ENCODE data around the gene SLC27A6. TPM values are rescaled to one million over a fixed set of nuclear protein-coding genes. Genes with fewer than 3 reads are reported as not detected.

The SLC27A6 gene
- total and polyA plus RNA-seq, 2 experiments from 2014 or later: 2.0 to 4.8 TPM

DNA sequence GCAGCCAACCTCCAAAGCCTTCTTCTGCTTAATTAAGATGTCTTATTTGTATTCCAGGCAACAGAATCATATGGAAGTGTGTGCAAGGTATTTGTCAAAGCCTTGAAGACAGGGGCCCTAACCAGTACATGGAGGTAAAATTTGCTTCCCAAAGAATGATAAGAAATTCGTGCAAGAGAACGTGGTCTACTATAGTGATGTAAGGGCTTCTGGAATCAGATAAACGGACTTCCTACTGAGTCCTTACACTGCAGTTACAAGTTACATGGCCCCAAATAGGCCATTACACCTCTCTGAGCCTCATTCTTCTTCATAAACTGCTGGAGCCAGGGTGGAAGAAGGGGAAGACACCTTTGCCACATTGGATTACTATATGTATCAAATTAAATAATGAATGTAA, 113.4 kb downstream of the SLC27A6 start:
- Mint-ChIP-seq H3K27me3 (ENCODE audit: insufficient read depth, low read depth, poor library complexity) (no peaks in the 10 kb centered on the region), H3K9me3 (no peaks in the 10 kb centered on the region), H3K27ac (no peak overlapping the region), H3K4me3 (no peak overlapping the region), H3K4me1 (no peaks in the 10 kb centered on the region), H3K36me3 (ENCODE audit: low read depth) (no peaks in the 10 kb centered on the region)
- Histone ChIP-seq H3F3A (replicated peaks; ENCODE audit: low read depth) (no peaks in the 10 kb centered on the region), H3K27me3 (ENCODE audit: insufficient read depth) (no peaks in the 10 kb centered on the region), H3K27ac (ENCODE audit: low read depth) (no peak overlapping the region), H3K9me2 (ENCODE audit: insufficient read depth) (no peaks in the 10 kb centered on the region), H3K4me3 (no peak overlapping the region), H3K4me1 (ENCODE audit: insufficient read depth) (no peaks in the 10 kb centered on the region), H4K20me1 (replicated peaks; ENCODE audit: insufficient read depth) (no peaks in the 10 kb centered on the region), H3K4me2 (no peak overlapping the region), H3K79me2 (replicated peaks; ENCODE audit: insufficient read depth) (no peaks in the 10 kb centered on the region), H3K36me3 (ENCODE audit: insufficient read depth) (no peaks in the 10 kb centered on the region), H2AFZ (no peak overlapping the region)
- DNase-seq (ENCODE audit: low spot score) (no peak), ATAC-seq (no peak)
- no peak for TF ChIP-seq NANOG (IDR thresholded peaks at IDR 0.05; ENCODE audit: borderline replicate concordance)
- no peak for TF ChIP-seq CTCF (conservative IDR thresholded peaks at IDR 0.05; ENCODE audit: low read depth in 2 of 2)
- TF ChIP-seq POLR2AphosphoS5 (IDR thresholded peaks at IDR 0.05; ENCODE audit: low read depth): no peak
- TF ChIP-seq ZNF331 (CRISPR knock-in tag; IDR thresholded peaks at IDR 0.05; ENCODE audit: low read depth): no peak
- no peak for TF ChIP-seq STAT1 (IDR thresholded peaks at IDR 0.05; ENCODE audit: unreplicated experiment)
- no peak for TF ChIP-seq EZH2 (IDR thresholded peaks at IDR 0.05; ENCODE audit: low read depth, unreplicated experiment)
- TF ChIP-seq JUNB (IDR thresholded peaks at IDR 0.05; ENCODE audit: unreplicated experiment): no peak
- TF ChIP-seq ZNF462 (CRISPR knock-in tag; IDR thresholded peaks at IDR 0.05): no peak
- TF ChIP-seq, protein P1, sequence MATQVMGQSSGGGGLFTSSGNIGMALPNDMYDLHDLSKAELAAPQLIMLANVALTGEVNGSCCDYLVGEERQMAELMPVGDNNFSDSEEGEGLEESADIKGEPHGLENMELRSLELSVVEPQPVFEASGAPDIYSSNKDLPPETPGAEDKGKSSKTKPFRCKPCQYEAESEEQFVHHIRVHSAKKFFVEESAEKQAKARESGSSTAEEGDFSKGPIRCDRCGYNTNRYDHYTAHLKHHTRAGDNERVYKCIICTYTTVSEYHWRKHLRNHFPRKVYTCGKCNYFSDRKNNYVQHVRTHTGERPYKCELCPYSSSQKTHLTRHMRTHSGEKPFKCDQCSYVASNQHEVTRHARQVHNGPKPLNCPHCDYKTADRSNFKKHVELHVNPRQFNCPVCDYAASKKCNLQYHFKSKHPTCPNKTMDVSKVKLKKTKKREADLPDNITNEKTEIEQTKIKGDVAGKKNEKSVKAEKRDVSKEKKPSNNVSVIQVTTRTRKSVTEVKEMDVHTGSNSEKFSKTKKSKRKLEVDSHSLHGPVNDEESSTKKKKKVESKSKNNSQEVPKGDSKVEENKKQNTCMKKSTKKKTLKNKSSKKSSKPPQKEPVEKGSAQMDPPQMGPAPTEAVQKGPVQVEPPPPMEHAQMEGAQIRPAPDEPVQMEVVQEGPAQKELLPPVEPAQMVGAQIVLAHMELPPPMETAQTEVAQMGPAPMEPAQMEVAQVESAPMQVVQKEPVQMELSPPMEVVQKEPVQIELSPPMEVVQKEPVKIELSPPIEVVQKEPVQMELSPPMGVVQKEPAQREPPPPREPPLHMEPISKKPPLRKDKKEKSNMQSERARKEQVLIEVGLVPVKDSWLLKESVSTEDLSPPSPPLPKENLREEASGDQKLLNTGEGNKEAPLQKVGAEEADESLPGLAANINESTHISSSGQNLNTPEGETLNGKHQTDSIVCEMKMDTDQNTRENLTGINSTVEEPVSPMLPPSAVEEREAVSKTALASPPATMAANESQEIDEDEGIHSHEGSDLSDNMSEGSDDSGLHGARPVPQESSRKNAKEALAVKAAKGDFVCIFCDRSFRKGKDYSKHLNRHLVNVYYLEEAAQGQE (IDR thresholded peaks at IDR 0.05; ENCODE audit: unreplicated experiment): no peak
- no peak for TF ChIP-seq EZH2phosphoT487 (IDR thresholded peaks at IDR 0.05; ENCODE audit: unreplicated experiment)
- TF ChIP-seq ETS1 (IDR thresholded peaks at IDR 0.05): no peak
- no peak for TF ChIP-seq CREB1 (CRISPR knock-in tag; IDR thresholded peaks at IDR 0.05; ENCODE audit: low read depth)
- TF ChIP-seq ZNF114 (CRISPR knock-in tag; IDR thresholded peaks at IDR 0.05): no peak

All from GM23338 (cell line).